H9 (cell line): ENCODE results near the gene KBTBD8. TPM values are rescaled to one million over a fixed set of nuclear protein-coding genes. Genes with fewer than 3 reads are reported as not detected.

ENCODE experiments used
- DNase-seq: peaks from one replicate; pipeline ENCODE4 v3.0.0-alpha.2; 2017
- H2AFZ ChIP-seq: one replicate; pipeline ENCODE4 v1.6.1; 2013; ENCODE audit warnings: mild to moderate bottlenecking, low read length, control low read depth, moderate library complexity
- H2AK5ac ChIP-seq: 2 replicates; pipeline ENCODE4 v1.6.1; 2013; ENCODE audit warnings: low read length, control low read depth, mixed read lengths; ENCODE audit not compliant: insufficient read length
- H2BK120ac ChIP-seq: one replicate; pipeline ENCODE4 v1.6.1; 2013; ENCODE audit warnings: low read depth, mild to moderate bottlenecking, low read length, control low read depth, inconsistent platforms; ENCODE audit not compliant: poor library complexity, severe bottlenecking
- H2BK12ac ChIP-seq: 2 replicates; pipeline ENCODE4 v1.6.1; 2013; ENCODE audit warnings: low read length, control low read depth, mixed read lengths, low read depth; ENCODE audit not compliant: insufficient read length
- H2BK15ac ChIP-seq: 2 replicates; pipeline ENCODE4 v1.6.1; 2013; ENCODE audit warnings: low read depth, low read length, control low read depth
- H2BK20ac ChIP-seq: one replicate; pipeline ENCODE4 v1.6.1; 2013; ENCODE audit warnings: low read depth, mild to moderate bottlenecking, low read length, control low read depth, inconsistent platforms; ENCODE audit not compliant: poor library complexity, severe bottlenecking
- H2BK5ac ChIP-seq: 2 replicates; pipeline ENCODE4 v1.6.1; 2013; ENCODE audit warnings: low read length, control low read depth, mixed read lengths; ENCODE audit not compliant: insufficient read length
- H3K14ac ChIP-seq: 2 replicates; pipeline ENCODE4 v1.6.1; 2013; ENCODE audit warnings: low read length, control low read depth; ENCODE audit not compliant: insufficient read depth
- H3K18ac ChIP-seq: 2 replicates; pipeline ENCODE4 v1.6.1; 2013; ENCODE audit warnings: low read depth, mild to moderate bottlenecking, mixed read lengths, low read length, control low read depth; ENCODE audit not compliant: insufficient read length
- H3K23ac ChIP-seq: 2 replicates; pipeline ENCODE4 v1.6.1; 2013; ENCODE audit warnings: low read length, control low read depth, mixed read lengths, low read depth; ENCODE audit not compliant: insufficient read length
- H3K23me2 ChIP-seq: 2 replicates; pipeline ENCODE4 v1.6.1; 2013; ENCODE audit warnings: low read depth, mild to moderate bottlenecking, mixed read lengths, low read length, control low read depth; ENCODE audit not compliant: insufficient read length, poor library complexity, severe bottlenecking
- H3K27ac ChIP-seq: 2 replicates; pipeline ENCODE4 v1.5.1; 2013; ENCODE audit warnings: low read length, control low read depth, mixed read lengths, low read depth; ENCODE audit not compliant: insufficient read length
- H3K27me3 ChIP-seq: 2 replicates; pipeline ENCODE4 v1.6.1; 2013; ENCODE audit warnings: low read length, control low read depth, inconsistent platforms; ENCODE audit not compliant: insufficient read depth
- H3K4ac ChIP-seq: 2 replicates; pipeline ENCODE4 v1.6.1; 2013; ENCODE audit warnings: low read depth, mild to moderate bottlenecking, control low read depth, inconsistent platforms, low read length, moderate library complexity
- H3K4me1 ChIP-seq: 2 replicates; pipeline ENCODE4 v1.6.1; 2013; ENCODE audit warnings: low read length, control low read depth, inconsistent platforms; ENCODE audit not compliant: insufficient read depth
- H3K4me2 ChIP-seq: 2 replicates; pipeline ENCODE4 v1.6.1; 2013; ENCODE audit warnings: low read length, control low read depth, mixed read lengths; ENCODE audit not compliant: insufficient read length, insufficient read depth
- H3K56ac ChIP-seq: 2 replicates; pipeline ENCODE4 v1.6.1; 2013; ENCODE audit warnings: low read depth, mild to moderate bottlenecking, mixed read lengths, low read length, control low read depth; ENCODE audit not compliant: insufficient read length
- H3K79me1 ChIP-seq: 2 replicates; pipeline ENCODE4 v1.6.1; 2013; ENCODE audit warnings: low read depth, mild to moderate bottlenecking, moderate library complexity, low read length, control low read depth, inconsistent platforms; ENCODE audit not compliant: insufficient read depth, poor library complexity, severe bottlenecking
- H3K79me2 ChIP-seq: 2 replicates; pipeline ENCODE4 v1.6.1; 2013; ENCODE audit warnings: low read length, control low read depth, inconsistent platforms; ENCODE audit not compliant: insufficient read depth
- H3K9ac ChIP-seq: 2 replicates; pipeline ENCODE4 v1.6.1; 2013; ENCODE audit warnings: low read length, control low read depth, mixed read lengths; ENCODE audit not compliant: insufficient read length; ENCODE audit errors: extremely low read depth
- H3K9me3 ChIP-seq: one replicate; pipeline ENCODE4 v1.6.1; 2013; ENCODE audit warnings: low read depth, low read length, inconsistent platforms; ENCODE audit not compliant: control insufficient read depth
- H3T11ph ChIP-seq: one replicate; pipeline ENCODE4 v1.6.1; 2013; ENCODE audit warnings: mild to moderate bottlenecking, low read length, control low read depth, inconsistent platforms
- H4K20me1 ChIP-seq: one replicate; pipeline ENCODE4 v1.6.1; 2013; ENCODE audit not compliant: control insufficient read depth, insufficient read length, insufficient read depth
- H4K5ac ChIP-seq: 2 replicates; pipeline ENCODE4 v1.6.1; 2013; ENCODE audit warnings: low read depth, mild to moderate bottlenecking, mixed read lengths, low read length, control low read depth; ENCODE audit not compliant: insufficient read length
- H4K8ac ChIP-seq: replicated peaks from 2 replicates; pipeline ENCODE4 v1.6.1; 2013; ENCODE audit warnings: low read length, control low read depth, mixed read lengths, low read depth; ENCODE audit not compliant: insufficient read length
- H4K91ac ChIP-seq: 2 replicates; pipeline ENCODE4 v1.6.1; 2013; ENCODE audit warnings: low read depth, mild to moderate bottlenecking, moderate library complexity, mixed read lengths, low read length, control low read depth; ENCODE audit not compliant: insufficient read length
- H3K27ac Mint-ChIP-seq, 3 experiments: 2 replicates in 2 of 3; 3 replicates in 1 of 3; pipeline ENCODE4 v1.8.0; 2020 to 2021; ENCODE audit warnings: mixed read lengths in 3 of 3, mild to moderate bottlenecking in 1 of 3, moderate library complexity in 1 of 3
- H3K27me3 Mint-ChIP-seq: 2 replicates; pipeline ENCODE4 v1.8.0; 2021; ENCODE audit warnings: low read depth, mild to moderate bottlenecking, moderate library complexity, mixed read lengths
- H3K36me3 Mint-ChIP-seq, 3 experiments: 2 replicates in 2 of 3; 3 replicates in 1 of 3; pipeline ENCODE4 v1.8.0; 2020 to 2021; ENCODE audit warnings: low read depth in 3 of 3, mixed read lengths in 3 of 3; ENCODE audit not compliant: insufficient read depth in 1 of 3
- H3K4me1 Mint-ChIP-seq, 2 experiments: 2 replicates each; pipeline ENCODE4 v1.8.0; 2020; ENCODE audit warnings: mixed read lengths in 2 of 2
- H3K4me3 Mint-ChIP-seq, 2 experiments: 2 replicates in 1 of 2; 3 replicates in 1 of 2; pipeline ENCODE4 v1.8.0; 2020 to 2021; ENCODE audit warnings: mild to moderate bottlenecking in 2 of 2, mixed read lengths in 2 of 2, moderate library complexity in 1 of 2
- H3K9me3 Mint-ChIP-seq, 2 experiments: 2 replicates in 1 of 2; 3 replicates in 1 of 2; pipeline ENCODE4 v1.8.0; 2020; ENCODE audit warnings: mild to moderate bottlenecking in 2 of 2, mixed read lengths in 2 of 2, moderate library complexity in 1 of 2
- CTCF ChIP-seq: fragments of 200-600 bp; sonication (generic); conservative IDR thresholded peaks from 3 replicates; pipeline ENCODE4 v1.8.0; 2021; ENCODE audit warnings: antibody characterized with exemption, mild to moderate bottlenecking
- WGBS: extraction: QIAGEN DNeasy Blood & Tissue Kit; methylation state at CpG from one replicate; pipeline ENCODE4 v1.1.7; 2013; ENCODE audit warnings: missing lambda C conversion rate, low lambda C conversion rate, mixed read lengths; ENCODE audit not compliant: insufficient read length; ENCODE audit errors: extremely low coverage; 5-methylcytosine and 5-hydroxymethylcytosine counted together
- total RNA-seq: library from RNA; stranded (reverse); gene quantifications from 2 replicates; pipeline ENCODE4 v1.2.1, GENCODE V29; 2021

KBTBD8 gene
- total RNA-seq, 1 experiment from 2014 or later, result 16.7 TPM

GRCh38 chr3:67000009-67000408 lies 1.9 kb downstream of the KBTBD8 start:
- no peak overlapping the region for H3K4me3 Mint-ChIP-seq
- peaks cover 4% of the 10 kb centered on the region; the same call in 1 of the 2 replicates for H3K27me3 Mint-ChIP-seq

More at GRCh38 chr3:67000009-67000408, 1.9 kb downstream of the KBTBD8 start:
- Histone ChIP-seq H4K5ac (no peak overlapping the region), H3K9me3 (no peaks in the 10 kb centered on the region), H3K18ac (no peak overlapping the region), H3K79me1 (peaks cover 8% of the 10 kb centered on the region), H3K27ac (no peak overlapping the region), H3K56ac (no peak overlapping the region), H3K14ac (no peak overlapping the region), H3K4me1 (peaks cover 10% of the 10 kb centered on the region), H3K23ac (no peak overlapping the region), H3K79me2 (peaks cover 3% of the 10 kb centered on the region; the same call in 1 of the 2 replicates), H3K9ac (no peak overlapping the region), H3K23me2 (peaks cover 9% of the 10 kb centered on the region), H2BK15ac (no peak overlapping the region), H3K4me2 (no peak overlapping the region), H4K20me1 (no peaks in the 10 kb centered on the region), H2BK120ac (no peak overlapping the region), H2BK5ac (no peak overlapping the region), H2BK20ac (no peak overlapping the region), H3K4ac (no peak overlapping the region), H3T11ph (no peak overlapping the region), H4K91ac (no peak overlapping the region), H2AK5ac (no peak overlapping the region), H4K8ac (no peak overlapping the region), H2AFZ (no peak overlapping the region), H3K27me3 (no peaks in the 10 kb centered on the region), H2BK12ac (no peak overlapping the region)
- Mint-ChIP-seq H3K36me3 (peaks cover 0 to 16% (median 0%) of the 10 kb centered on the region in 3 experiments; a peak in 5 of 7 replicates), H3K4me1 (peaks cover 19% of the 10 kb centered on the region in 2 experiments), H3K27ac (no peak overlapping the region), H3K9me3 (no peaks in the 10 kb centered on the region)
- TF ChIP-seq CTCF, result no peak
- no peak for DNase-seq
- no CpG with 5 or more reads among the region's 2 CpGs for WGBS
